GM19023 (cell line): ENCODE results near the gene NOL7.

Experiments used
- ATAC-seq: cut with Tn5 transposase; IDR thresholded peaks from one replicate; pipeline ENCODE4 v1.9.1; 2021; ENCODE audit warnings: mild to moderate bottlenecking, moderate library complexity; ENCODE audit not compliant: unreplicated experiment

The NOL7 gene

GRCh38 chr6:13649393-13649792, 34.3 kb downstream of the NOL7 start:
- no peak for ATAC-seq

GRCh38 chr6:13653296-13653695, 38.2 kb downstream of the NOL7 start:
- no peak for ATAC-seq

GRCh38 chr6:13654496-13654895, 39.4 kb downstream of the NOL7 start:
- ATAC-seq = no peak

- ATAC-seq = no peak
These were observed 40.6 kb downstream of the NOL7 start for GRCh38 chr6:13655700-13656099.

- ATAC-seq = no peak
These were observed 45.1 kb downstream of the NOL7 start for GRCh38 chr6:13660273-13660672.

GRCh38 chr6:13660893-13661292, 45.8 kb downstream of the NOL7 start:
- ATAC-seq = no peak

DNA sequence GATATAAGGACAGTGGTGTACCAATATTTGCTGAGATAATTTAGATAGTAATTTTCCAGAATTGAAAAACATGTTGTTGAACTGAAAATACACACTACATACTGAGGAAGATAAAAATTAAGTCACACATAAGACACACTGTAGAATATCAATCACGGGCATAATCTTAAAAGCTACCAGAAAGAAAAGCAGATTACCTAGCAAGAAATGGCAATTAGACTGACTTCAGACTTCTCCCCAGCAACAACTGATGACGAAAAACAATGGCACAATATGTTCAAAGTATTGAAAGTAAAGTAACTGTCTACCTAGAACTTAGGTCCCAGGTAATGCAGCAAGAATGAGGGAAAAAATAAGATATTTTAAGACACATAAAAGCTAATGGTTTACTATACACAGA, 46.5 kb downstream of the NOL7 start:
- ATAC-seq = no peak

DNA sequence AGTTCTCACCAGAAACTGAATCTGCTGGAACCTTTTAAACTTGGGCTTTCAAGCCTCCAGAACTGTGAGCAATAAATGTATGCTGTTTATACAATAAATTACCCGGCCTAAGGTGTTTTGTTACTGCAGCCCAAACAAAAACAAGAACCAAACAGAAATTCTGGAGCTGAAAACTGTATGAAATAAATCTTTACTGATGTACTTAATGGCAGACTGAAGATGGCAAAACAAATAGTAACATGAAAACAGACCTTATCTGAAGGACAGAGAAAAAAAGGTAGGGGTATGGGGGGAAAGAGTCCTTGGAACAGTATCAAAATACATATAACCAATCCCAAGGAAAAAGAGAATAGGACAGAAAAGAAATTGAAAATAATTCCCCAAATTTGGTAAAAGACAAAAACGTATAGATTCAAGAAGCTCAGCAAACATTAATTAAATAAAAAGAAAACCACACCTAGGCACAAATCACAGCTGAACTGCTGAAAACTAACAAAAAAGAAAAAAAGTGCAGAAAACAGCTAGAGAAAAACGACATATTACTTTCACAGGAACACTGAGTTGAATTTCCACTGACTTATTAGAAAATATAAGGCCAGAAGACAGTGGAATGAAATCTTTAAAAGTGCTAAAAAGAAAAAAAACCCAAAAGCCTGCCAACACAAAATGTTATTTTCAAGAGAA, 47.7 kb downstream of the NOL7 start:
- ATAC-seq = no peak

GRCh38 chr6:13663986-13664385, 48.9 kb downstream of the NOL7 start:
- ATAC-seq = no peak

GRCh38 chr6:13664703-13665352, 49.7 kb downstream of the NOL7 start:
- ATAC-seq = no peak

GRCh38 chr6:13666194-13667105, 51.3 kb downstream of the NOL7 start:
- no peak for ATAC-seq

GRCh38 chr6:13667655-13668054, 52.5 kb downstream of the NOL7 start:
- ATAC-seq = no peak

GRCh38 chr6:13668291-13668928, 53.3 kb downstream of the NOL7 start:
- ATAC-seq = no peak

GRCh38 chr6:13669476-13669875, 54.3 kb downstream of the NOL7 start:
- ATAC-seq = no peak
